ENCODE results near the gene TRAPPC10.

Gene TRAPPC10, protein sequence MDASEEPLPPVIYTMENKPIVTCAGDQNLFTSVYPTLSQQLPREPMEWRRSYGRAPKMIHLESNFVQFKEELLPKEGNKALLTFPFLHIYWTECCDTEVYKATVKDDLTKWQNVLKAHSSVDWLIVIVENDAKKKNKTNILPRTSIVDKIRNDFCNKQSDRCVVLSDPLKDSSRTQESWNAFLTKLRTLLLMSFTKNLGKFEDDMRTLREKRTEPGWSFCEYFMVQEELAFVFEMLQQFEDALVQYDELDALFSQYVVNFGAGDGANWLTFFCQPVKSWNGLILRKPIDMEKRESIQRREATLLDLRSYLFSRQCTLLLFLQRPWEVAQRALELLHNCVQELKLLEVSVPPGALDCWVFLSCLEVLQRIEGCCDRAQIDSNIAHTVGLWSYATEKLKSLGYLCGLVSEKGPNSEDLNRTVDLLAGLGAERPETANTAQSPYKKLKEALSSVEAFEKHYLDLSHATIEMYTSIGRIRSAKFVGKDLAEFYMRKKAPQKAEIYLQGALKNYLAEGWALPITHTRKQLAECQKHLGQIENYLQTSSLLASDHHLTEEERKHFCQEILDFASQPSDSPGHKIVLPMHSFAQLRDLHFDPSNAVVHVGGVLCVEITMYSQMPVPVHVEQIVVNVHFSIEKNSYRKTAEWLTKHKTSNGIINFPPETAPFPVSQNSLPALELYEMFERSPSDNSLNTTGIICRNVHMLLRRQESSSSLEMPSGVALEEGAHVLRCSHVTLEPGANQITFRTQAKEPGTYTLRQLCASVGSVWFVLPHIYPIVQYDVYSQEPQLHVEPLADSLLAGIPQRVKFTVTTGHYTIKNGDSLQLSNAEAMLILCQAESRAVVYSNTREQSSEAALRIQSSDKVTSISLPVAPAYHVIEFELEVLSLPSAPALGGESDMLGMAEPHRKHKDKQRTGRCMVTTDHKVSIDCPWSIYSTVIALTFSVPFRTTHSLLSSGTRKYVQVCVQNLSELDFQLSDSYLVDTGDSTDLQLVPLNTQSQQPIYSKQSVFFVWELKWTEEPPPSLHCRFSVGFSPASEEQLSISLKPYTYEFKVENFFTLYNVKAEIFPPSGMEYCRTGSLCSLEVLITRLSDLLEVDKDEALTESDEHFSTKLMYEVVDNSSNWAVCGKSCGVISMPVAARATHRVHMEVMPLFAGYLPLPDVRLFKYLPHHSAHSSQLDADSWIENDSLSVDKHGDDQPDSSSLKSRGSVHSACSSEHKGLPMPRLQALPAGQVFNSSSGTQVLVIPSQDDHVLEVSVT

DNA sequence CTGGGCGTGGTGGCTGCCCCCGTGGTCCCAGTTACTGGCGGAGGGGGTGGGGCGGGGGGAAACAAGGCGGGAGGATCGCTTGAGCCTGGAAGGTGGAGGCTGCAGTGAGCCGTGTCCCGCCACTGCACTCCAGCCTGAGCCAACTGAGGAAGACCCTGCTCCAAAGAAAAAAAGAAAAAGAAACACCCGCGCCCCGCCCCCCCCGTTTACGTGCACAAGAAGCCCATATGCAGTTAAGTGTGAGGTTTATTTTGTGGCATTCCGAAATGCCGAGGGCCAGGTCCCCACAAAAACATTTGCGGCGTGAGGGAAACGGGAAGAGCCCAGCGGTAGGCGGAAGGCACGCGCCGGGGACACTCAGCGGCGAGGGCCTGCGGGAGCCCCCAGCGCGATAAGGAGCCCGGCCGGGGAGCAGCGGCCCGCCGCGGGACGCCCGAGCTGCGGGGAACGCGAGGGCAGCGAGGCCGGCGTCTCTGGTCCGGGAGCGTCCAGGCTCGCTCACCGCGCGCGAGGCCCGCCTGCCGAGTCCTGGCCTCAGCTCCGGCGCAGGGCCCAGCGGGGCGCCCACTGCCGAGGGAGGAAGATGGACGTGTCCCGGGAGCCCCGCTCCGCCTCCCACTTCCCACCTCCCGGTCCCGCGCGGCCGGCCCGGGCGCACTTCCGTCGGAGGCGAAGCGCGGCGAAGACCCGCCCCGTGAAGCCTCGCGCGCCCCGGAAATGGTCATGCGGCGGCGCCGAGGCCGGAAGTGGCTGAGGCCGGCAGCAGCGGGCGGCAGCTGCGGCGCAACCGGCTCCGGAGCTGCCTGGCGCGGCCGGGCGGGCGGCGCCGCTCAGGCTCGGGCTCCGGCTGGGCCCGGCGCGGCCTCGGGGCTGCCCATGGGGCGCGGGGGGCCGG, at the start of gene TRAPPC10:
TSS of gene TRAPPC10 (plus strand) at position 731 of the 895 bp plus-strand sequence. CDS start 185 bp downstream, outside the sequence.
- FAIRE-seq, result no peak

DNA sequence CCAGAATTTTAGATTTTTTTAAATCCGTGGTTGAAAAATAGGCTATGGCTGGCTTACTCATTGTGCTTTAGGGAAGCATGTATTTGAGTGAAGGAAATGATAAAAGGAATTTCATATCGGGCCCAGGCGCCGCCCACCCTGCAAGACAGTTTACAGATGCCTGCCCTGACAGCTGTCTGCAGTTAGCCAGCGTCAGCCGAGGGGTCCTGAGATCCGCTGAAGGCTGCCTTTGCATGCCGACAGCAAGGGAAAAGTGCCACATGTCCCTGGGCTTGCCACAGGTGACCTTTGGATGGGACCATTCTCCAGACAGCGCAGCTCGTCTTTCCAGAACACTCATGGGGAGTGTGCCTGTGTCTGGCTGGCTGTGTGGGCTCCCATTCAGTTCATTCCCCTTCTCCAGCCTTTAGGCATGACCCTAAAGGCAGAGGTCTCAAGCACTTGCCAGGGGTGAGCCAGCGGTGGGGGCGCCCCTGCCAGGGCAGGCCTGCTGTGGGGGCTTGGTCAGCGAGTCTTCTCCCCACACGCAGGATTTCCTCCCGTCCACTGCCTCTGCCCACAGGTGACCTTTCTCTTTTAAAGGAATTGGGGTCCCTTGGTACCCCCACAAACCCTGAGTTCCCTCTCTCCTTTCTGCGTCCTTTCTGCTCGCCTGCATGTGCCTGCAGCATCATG, 46.1 kb upstream of the TRAPPC10 start:
- no peak for FAIRE-seq

DNA sequence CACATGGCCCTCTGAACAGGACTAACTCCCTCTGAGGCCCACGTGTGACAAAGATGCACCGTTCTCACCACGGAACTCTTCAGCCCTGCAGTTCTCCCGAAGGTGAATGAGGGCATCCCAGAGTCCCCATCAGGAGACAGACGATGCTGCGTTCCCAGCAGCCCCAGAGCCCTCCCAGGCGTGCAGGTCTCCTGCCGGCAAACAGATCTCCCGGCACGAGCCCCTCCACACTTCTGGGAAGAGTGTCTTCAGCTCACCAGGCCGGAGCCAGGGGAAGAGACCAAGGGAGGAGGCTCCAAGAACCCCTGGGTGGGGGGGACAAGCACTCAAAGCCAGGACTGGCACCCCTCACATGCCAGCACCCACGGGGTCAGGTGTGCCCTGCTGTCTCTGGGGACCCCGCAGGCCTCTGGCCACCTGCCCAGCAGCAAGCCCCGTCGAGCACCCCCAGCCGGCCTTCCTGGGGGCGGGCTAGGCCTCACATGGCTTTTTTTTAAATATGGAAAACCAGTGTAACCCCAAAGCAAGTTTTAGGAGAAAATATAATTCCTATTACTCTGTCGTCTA, 45.1 kb upstream of the TRAPPC10 start:
- FAIRE-seq, result no peak

DNA sequence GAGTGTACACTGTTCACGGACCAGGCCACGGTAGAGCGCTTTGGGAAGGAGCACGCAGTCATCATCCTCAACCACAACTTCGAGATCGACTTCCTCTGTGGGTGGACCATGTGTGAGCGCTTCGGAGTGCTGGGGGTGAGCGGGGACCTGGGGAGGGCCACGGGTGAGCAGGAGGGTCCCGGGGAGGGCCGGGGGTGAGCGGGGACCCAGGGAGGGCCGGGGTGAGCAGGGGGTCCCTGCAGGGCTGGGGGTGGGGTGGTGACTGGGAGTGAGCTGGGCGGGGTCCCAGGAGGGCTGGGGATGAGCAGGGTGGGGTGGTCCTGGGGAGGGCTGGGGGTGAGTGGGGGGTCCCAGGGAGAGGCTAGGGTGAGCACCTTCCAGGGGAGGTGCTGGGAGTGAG, 44.1 kb upstream of the TRAPPC10 start:
- no peak for FAIRE-seq

DNA sequence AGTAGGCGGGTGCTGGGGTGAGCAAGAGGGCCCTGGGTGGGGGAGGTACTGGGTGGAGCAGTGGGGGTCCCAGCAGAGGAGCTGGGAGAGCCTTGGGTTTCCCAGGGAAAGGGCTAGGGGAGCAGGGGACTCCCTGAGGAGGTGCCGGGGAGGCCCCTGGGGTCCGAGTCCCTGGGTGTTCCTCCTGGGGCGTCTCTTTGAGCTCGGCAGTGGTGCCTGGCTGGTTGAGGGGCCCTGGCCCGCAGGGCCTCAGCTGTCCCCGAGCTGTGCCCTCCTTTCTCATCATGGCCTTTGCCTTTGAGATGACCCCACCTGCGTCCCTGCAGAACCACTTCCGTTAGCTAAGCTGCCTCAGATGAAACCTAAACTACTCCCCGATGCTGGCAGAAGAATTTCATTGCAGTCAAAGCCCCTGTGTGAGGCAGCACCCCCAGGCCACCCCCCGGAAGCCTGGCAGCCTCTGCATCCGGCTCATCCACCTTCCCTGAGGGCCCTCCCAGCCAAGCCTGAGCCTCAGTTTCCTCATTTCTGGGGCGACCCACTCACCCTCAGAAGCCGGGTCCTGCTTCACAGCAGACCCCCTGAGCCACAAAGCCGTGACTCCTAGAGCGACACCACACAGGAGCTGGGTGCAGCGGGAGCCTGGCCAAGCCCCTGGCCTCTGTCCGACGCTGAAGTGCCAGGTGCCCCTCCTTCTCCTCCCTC, 43.5 kb upstream of the TRAPPC10 start:
- FAIRE-seq, result no peak

DNA sequence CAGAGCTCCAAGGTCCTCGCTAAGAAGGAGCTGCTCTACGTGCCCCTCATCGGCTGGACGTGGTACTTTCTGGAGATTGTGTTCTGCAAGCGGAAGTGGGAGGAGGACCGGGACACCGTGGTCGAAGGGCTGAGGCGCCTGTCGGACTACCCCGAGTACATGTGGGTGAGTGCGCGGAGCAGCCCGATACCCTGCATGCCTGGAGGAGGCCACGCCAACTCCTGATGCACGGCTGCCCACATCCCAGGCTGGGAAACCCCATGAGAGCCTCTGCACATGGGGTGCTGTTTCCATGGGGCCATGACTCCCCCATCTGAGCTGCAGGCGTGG, 43.0 kb upstream of the TRAPPC10 start:
- no peak for FAIRE-seq

DNA sequence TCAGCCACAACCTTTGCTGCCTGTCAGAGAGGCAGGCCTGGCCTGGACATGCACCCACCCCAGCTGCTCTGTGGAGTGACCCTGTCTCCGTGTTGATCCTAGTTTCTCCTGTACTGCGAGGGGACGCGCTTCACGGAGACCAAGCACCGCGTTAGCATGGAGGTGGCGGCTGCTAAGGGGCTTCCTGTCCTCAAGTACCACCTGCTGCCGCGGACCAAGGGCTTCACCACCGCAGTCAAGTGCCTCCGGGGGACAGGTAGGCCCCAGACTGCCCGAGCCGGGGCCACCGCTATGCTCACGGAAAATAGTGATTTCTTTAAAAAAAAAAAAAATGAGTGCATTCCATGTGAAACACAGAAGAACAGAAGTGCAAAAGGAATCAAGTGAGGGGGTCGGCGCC, 41.6 kb upstream of the TRAPPC10 start:
- no peak for FAIRE-seq

DNA sequence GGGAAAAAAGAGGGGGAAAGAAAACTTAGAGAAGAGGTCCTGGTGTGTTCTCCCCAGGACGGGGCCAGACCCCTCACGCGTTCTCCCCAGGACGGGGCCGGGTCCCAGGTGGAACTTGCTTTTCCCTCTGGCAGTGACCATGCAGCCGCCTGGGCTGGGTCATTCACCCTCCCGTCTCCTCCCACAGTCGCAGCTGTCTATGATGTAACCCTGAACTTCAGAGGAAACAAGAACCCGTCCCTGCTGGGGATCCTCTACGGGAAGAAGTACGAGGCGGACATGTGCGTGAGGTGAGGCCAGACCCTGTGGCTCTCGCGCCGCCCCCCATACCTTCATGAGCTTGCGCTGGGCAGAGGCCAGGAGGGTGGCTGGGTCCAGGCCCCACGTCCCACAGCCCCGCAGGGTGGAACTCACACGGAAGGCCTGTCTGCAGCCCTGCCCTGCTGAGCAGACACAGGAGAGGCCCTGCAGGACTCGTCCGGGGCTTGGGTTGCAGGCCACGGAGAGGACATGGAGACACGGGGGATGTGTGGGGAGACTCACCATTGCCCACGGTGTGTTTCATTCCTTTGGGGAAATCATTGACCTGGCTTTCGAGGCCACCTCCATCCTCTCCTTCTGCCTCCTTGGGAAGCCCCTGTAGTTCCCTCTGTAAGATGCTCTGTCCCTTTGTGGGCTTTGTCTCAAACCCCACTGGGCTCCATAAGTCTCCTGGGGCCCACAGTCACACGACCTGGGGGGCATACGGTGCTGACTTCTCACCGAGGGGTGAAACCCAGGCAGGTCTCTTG, 40.7 kb upstream of the TRAPPC10 start:
- no peak for FAIRE-seq

DNA sequence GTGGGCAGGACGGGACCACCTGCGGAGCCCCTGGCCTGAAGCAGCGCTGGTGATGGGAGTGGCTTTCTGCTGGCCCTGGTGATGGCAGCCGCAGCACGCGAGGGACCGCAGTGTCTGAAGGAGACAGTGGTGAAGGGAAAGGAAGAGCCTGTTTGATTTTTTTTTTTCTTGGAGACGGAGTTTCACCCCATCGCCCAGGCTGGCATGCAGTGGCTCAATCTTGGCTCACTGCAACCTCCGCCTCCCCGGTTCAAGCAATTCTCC, 40.2 kb upstream of the TRAPPC10 start:
- no peak for FAIRE-seq

DNA sequence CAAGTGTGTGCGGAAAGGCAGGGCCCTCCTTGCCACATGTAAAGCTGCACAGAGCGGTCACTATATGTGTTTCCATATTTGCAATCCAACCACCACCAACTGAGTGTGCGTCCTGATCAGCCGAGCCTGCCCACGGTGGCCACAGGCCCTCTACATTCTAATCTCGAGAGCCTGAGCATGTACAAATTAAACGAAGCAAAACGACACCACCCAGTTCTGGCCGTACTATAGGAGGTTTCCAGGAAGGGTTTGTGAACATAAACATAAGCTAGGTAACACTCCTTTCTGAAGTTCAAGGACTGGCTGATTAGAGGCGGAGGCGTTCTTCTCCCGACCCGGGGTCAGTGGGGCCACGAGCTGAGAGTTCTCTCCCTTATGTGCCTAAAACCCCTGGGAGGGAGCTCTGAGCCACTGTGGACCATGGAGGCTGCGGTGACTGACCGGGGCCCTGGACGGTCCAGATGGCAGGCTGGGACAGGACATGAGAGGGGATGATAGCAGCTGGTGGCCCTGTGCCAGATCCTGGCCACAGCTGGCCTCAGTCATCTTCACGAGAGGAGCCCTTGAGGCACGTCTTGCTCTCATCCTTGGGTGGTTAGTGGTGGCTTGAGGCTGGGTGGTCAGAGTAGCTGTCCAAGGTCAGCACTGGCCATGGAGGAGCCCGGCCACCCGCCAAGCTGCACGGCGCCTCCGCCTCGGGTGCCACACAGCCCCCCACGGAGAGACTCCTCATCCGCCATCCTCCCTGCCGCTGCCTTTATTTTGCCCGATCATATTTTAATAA, 39.1 kb upstream of the TRAPPC10 start:
- FAIRE-seq, result no peak

DNA sequence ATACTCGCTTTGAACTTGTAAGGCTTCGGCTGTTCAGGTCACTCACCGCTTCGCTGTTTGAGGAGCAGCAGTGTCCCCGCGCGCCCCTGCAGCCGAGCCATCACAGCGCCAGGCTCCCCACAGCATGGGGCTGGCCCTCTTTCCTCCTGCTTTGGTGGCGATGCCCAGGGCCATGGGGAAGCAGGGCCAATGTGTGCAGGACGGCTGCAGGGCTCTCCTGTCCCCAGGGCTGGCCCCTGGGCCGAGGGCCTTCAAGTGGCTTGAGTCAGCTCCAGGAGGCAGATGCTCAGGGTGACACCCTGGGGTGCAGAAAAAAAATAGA, 38.5 kb upstream of the TRAPPC10 start:
- no peak for FAIRE-seq

DNA sequence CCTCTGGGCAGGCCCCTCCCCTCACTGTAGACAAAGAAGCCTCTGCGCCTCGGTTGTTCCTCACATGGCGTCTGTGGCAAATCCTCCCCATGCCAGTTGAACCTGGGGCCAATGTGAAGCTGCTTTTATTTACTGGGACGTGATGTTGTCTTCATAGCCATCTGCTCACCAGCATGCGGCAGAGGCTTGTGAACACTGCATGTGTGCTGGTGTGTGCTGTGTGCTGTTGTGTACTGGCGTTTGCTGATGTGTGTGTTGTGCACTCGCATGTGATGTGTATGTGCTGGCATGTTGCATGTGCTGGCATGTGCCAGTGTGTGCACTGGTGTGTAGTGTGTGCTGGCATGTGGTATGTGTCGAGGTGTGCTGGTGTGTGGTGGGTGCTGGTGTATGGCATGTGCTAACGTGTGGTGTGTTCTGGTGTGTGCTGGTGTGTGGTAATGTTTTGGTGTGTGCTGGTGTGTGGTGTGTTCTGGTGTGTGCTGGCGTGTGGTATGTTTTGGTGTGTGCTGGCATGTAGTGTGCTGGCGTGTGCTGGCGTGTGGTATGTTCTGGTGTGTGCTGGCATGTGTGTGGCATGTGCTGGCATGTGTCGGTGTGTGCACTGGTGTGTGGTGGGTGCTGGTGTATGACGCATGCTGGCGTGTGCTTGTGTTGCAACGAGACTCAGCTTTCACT, 37.2 kb upstream of the TRAPPC10 start:
- no peak for FAIRE-seq

DNA sequence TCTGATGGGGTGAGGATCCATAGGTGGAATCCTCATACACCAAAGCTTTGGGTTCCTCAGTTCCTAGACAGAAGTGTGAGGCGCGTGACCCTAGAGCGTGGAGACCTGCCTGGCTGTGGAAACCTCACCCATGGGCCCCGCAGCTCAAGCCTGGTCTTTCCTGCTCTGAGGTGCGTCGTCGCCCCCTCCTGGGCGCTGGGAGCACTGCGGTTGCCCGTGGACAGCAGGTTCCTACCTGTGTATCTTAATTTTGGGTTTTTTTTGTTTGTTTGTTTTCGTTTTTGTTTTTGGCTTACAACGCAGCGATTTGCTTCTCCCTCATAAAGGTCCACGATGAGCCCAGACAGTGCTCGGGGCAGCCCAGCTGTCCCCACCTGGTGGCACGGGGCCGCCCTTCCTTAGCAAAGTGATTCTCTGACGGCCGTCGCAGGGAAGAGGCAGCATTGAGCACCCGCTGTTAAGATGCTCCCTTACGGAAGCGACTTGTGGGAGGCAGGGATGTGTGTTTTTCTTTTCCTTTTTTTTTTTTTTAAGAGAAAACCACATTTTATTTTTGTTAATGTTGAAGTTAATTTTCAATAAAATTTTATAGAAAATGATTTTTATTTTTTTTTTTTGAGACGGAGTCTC, 36.5 kb upstream of the TRAPPC10 start:
- FAIRE-seq, result no peak

DNA sequence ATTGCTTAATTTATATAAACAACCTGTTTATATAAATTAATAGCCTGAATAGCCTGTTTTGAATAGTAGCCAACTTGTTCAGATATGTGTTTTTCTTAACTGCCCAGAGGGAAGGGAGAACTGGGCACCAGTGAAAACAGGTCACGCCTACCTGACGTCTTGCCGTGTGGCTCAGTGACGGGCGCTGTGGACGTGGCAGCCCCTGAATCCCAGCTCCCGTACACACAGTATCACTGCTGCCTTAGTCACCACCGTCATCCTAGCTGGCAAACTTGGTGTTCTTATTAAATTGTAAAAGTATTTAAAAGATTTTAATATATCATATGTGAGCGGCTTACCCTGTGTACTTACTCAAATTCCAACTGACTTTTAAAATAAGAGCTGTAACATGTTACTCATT, 35.4 kb upstream of the TRAPPC10 start:
- no peak for FAIRE-seq

DNA sequence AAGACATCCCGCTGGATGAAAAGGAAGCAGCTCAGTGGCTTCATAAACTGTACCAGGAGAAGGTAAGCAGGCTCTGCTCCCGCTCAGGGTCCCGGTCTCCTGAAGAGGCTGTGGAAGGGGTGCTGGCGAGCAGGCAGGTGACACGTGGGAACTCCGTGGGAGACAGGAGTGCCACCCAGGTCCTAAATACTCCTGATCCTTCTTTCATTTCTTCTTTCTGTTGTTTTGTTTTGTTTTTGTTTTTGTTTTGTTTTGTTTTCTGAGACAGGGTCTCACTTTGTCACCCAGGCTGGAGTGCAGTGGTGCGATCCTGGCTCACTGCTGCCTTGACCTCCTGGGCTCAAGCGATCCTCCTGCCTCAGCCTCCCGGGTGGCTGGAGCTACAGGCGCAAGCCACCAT, 34.0 kb upstream of the TRAPPC10 start:
- no peak for FAIRE-seq

DNA sequence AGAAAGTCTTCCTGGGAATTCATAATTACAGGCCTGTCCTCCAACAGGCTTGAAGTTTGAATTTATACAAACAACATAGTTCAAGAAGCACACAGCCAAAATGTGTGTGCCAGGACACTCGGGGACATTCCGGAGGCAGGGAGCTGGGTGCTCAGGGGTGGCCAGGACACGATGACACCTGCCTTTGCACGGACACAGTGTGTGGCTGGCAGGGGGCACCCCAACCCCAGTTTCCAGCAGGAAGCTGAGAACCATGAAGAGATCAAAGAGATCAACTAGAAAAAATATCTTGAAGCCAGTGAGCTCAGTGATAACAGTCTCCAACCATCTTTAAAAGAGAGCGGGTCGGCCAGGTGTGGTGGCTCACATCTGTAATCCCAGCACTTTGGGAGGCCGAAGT, 32.5 kb upstream of the TRAPPC10 start:
- no peak for FAIRE-seq

DNA sequence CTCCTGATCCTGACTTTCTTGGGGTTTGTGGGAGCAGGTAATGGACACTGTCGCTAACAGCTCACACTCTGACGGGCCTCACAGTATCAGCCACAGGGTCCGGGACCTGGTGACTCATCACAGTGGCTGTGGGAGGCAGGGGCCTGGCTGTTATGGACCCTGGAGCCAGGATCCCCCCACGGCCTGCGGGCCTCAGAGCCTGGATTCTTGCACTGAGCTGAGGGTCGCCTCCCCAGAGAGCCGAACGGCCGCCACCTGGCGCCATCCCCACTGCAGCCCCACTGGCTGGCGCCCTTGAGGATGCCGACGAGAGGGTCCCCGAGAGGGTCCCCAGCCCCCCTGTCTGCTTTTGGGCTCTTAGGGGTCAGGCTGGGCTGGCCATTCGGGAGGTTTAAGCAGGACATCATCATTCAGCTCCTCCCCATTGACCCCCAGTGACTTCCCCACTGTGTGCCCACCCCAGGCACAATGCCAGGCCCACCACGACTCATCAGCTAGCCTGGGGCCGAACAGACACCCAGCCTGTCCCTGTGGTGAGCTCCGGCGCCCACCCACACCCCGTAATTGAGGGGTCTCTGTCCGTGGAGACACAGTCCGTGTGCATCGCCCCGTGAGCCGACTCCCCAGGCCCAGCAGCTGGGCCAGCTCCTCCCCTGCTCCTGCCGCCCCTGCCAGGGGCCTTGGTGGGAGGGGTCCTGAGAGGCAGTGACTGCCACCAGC, 30.8 kb upstream of the TRAPPC10 start:
- no peak for FAIRE-seq

DNA sequence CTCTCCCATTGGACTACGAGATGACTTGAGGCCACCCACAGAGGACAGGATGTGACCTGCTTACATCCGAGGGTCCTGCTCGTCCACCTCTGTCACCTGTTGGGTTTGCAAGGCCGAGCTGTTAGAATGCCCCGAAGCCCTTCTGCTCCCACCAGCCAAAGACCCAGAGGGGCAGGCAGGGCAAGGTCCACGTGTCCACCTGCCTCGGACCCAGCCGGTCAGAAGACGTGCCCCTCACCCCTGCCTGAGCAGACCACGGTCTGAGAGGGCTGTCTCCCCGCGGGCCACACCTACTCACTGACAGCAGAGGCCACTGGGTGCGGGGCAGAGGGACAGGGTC, 30.3 kb upstream of the TRAPPC10 start:
- FAIRE-seq, result no peak

Data from islet of Langerhans (tissue), 1 donor.